Skeletal muscle tissue (tissue), 4 donors: Measurements from ENCODE around the gene GCKR. TPM values are rescaled to one million over a fixed set of nuclear protein-coding genes. Genes with fewer than 3 reads are reported as not detected.
A peak's percentile ranks its signal among the peaks of the same experiment; 100 is the strongest.

Experiments
- H3K27ac ChIP-seq: one replicate; pipeline ENCODE4 v1.7.0; 2013; ENCODE audit warnings: mild to moderate bottlenecking, low read depth, low read length, inconsistent platforms
- H3K27me3 ChIP-seq, 3 donors: one replicate each; pipeline ENCODE4 v1.7.0; 2013; ENCODE audit warnings: low read length in 3 of 3; ENCODE audit not compliant: control insufficient read depth in 3 of 3, insufficient read depth in 3 of 3
- H3K36me3 ChIP-seq, 3 donors: one replicate each; pipeline ENCODE4 v1.7.0; 2013; ENCODE audit warnings: low read length in 3 of 3; ENCODE audit not compliant: control insufficient read depth in 3 of 3, insufficient read depth in 3 of 3
- H3K4me1 ChIP-seq, 3 donors: one replicate each; pipeline ENCODE4 v1.7.0; 2013; ENCODE audit warnings: low read length in 3 of 3, mild to moderate bottlenecking in 3 of 3; ENCODE audit not compliant: control insufficient read depth in 3 of 3, insufficient read depth in 3 of 3
- H3K4me3 ChIP-seq, 3 donors: one replicate each; pipeline ENCODE4 v1.7.0; 2013; ENCODE audit warnings: low read length in 3 of 3
- H3K9ac ChIP-seq, 3 donors: one replicate each; pipeline ENCODE4 v1.7.0; 2013; ENCODE audit warnings: low read length in 3 of 3, mild to moderate bottlenecking in 3 of 3, moderate library complexity in 2 of 3, low read depth in 1 of 3
- H3K9me3 ChIP-seq, 3 donors: one replicate each; pipeline ENCODE4 v1.7.0; 2013; ENCODE audit warnings: low read length in 3 of 3; ENCODE audit not compliant: control insufficient read depth in 3 of 3
- total RNA-seq: library from RNA; depleted of rRNA; stranded (reverse); fragments of >200 nt; gene quantifications from one replicate; pipeline ENCODE4 v1.2.3, GENCODE V29; 2014
- donor health status: Osteomylitis.

The GCKR gene
- total RNA-seq, 1 donor from 2014 or later = not detected

DNA sequence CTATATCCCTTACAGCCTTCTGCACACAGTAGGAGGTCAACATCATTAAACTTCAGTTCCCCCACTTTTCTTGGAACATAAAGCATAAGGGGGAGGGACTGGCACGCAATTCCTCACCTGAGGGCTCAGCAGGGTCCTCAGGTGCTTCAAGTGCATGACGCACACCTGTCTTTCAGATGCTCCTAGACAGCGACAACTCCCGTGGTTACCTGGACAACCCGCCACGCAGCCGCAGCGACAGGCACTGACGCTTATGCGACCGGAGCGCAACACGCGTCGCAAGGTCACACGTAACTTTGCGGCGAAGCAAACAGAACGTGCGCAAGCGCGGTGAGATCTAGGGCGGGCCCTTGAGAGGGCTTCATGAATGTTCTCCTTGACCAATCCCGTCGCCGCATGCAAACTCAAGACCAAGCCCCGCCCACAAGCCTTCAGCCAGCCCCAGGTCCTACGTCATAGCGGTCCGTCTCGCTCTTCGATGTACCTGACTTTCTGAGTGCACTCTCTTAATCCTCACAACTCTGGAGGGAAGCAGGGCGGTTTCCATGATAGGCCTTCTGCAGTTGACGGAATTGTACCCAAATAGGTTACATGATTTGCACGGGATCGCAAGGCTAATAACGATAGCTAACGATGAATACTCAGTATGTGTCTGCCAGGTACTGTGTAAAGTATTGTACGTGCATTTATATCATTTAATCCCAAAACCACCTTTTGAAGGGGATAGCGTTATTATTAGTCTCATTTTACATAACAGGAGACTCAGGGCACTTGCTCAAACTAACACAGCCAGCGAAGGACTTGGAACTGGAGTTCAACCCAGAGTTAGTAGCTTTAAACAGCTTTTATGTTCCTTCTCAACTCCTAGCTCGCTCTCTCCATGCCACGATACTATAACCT, 6.9 kb upstream of the GCKR start, which contains the start of gene IFT172:
TSS of gene IFT172 (minus strand) at position 246 of the 900 bp plus-strand sequence. CDS start at position 156, 90 bp downstream.
- Histone ChIP-seq H3K9ac (peak within 1 kb of the TSS; percentile 64 to 87 (median 82)), H3K4me3 (peak within 1 kb of the TSS; percentile 87 to 100 (median 98)), H3K27ac (peak within 1 kb of the TSS; percentile 54), H3K36me3 (peaks cover 0 to 8% (median 7%) of the 10 kb centered on the region in 3 donors), H3K27me3 (peaks cover 0 to 12% (median 6%) of the 10 kb centered on the region in 3 donors), H3K4me1 (peaks cover 18 to 24% (median 22%) of the 10 kb centered on the region in 3 donors), H3K9me3 (no peaks in the 10 kb centered on the region)

DNA sequence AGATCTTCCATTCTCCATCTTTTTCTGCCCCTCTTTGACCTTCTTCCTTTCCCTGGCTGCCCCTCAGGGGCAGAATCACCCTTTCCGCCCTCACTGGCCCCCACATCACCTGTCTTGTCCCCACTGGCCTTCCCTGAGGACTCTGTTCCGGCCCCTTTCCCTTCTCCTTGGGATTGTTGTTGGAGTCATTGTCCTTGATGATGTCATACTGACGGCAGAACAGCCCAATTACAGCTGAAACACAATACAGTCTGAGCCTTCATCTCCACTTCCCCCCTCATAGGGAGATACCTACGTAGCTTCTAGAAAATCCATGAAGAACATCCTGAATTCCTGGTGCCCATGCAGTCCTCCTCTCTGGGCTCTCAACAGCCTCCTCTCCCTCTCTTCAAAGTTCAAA, 4.1 kb upstream of the GCKR start:
- no peaks in the 10 kb centered on the region for H3K36me3 ChIP-seq
- peaks cover 22 to 27% (median 25%) of the 10 kb centered on the region in 3 donors for H3K4me1 ChIP-seq
- H3K9me3 ChIP-seq = no peaks in the 10 kb centered on the region
- H3K27ac ChIP-seq = no peak overlapping the region
- no peak overlapping the region for H3K4me3 ChIP-seq
- H3K27me3 ChIP-seq = peaks cover 11 to 26% (median 23%) of the 10 kb centered on the region in 3 donors
- no peak overlapping the region for H3K9ac ChIP-seq

DNA sequence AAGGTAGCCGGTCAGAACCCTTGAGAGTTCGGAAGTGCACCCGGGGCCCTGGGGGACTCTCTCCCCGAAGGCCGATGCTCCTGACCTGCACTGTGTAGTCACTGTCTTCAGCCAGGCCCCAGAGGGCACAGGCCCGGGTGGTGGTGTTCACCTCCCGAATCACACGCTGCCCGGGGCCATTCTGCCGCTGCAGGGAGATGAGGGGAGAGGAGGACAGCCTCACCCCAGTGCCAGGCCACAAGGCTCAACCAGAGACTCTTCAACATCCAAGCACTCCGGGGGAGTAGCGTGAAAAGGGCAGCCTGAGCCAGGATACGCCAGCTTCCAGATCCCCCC, 2.7 kb upstream of the GCKR start:
- peak overlapping the region in 2 of 3 donors; percentile 68 to 76 for H3K9ac ChIP-seq

DNA sequence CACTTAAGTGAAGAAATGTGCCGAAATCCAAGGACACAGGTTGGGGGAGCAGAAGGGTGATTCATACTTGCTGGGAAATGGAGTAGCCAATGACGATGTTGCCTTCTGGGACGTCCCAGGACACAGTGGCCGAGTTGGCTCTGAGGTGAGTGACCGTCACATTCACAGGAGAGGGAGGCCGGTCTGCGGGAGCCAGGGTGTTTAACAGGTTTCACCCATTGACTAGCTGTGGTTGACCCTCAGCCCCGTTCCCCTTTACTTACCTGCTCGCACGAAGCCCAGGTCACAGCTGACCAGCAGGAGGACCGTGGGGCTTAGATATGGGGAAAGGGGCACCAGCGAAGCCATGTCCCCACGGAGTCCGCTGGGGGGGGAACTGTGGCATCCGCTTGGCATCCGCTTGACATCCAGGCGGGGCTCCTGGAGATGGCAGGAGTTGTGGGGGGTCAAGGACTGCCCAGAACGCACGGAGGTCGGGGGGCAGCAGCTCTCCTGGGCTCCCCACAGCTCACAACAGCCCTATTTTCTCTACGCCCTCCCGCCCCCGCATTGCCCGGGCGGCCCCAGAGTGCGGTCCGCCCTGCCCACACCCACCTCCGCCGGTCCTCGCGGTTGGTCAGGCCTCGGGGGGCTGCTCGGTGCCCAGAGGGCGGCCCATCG, 2.2 kb upstream of the GCKR start:
- H3K36me3 ChIP-seq = no peaks in the 10 kb centered on the region
- H3K27me3 ChIP-seq = peaks cover 11 to 26% (median 23%) of the 10 kb centered on the region in 3 donors
- H3K9me3 ChIP-seq = no peaks in the 10 kb centered on the region
- peak overlapping the region in 2 of 3 donors; percentile 68 to 76 for H3K9ac ChIP-seq
- peaks cover 10 to 20% (median 19%) of the 10 kb centered on the region in 3 donors for H3K4me1 ChIP-seq
- no peak overlapping the region for H3K27ac ChIP-seq
- peak overlapping the region; percentile 62 to 72 (median 64) for H3K4me3 ChIP-seq

More for the DNA sequence above, 2.7 kb upstream of the GCKR start:
- H3K4me3 ChIP-seq = peak overlapping the region; percentile 62 to 72 (median 64)
- H3K27ac ChIP-seq = no peak overlapping the region
- no peaks in the 10 kb centered on the region for H3K36me3 ChIP-seq
- H3K4me1 ChIP-seq = peaks cover 15 to 25% (median 24%) of the 10 kb centered on the region in 3 donors
- no peaks in the 10 kb centered on the region for H3K9me3 ChIP-seq
- peaks cover 11 to 26% (median 23%) of the 10 kb centered on the region in 3 donors for H3K27me3 ChIP-seq

DNA sequence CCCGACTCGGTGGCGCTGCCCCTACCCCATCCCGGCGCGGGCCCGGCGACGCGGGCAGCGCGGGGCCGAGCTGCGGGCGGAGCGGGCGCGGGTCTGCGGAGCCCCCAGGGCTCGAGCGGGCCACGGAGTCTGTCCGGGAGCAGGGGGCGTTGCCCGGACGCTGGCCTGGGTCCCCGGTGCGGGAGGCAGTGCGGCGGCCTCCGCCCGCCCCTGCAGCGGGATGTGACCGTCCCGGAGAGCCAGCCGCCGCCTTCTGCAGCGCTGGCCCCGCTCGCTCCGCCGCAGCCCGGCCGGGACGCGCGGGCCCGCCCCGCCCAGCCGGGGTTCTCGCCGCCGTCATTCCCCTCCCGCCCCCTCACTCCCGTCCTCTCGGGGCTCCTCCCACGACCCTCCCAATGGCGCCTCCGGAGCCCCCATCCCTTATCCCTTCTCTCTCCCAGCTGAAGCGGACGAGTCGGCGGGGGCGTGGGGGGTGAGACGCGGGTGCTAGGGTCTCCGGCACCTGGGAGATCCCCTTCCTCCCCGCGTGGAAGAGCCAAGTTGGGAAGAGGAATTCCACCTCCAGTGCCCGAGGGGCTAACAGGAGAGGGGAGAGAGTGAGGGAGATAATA, 1.6 kb upstream of the GCKR start, which contains the start of gene FNDC4:
TSS of gene FNDC4 (minus strand) at position 257 of the 611 bp plus-strand sequence. CDS start 521 bp downstream, outside the sequence.
- H3K9me3 ChIP-seq = no peaks in the 10 kb centered on the region
- no peaks in the 10 kb centered on the region for H3K36me3 ChIP-seq
- H3K9ac ChIP-seq = peak within 1 kb of the TSS; percentile 45 to 76 (median 68)
- H3K4me1 ChIP-seq = peaks cover 7 to 15% (median 15%) of the 10 kb centered on the region in 3 donors
- H3K27me3 ChIP-seq = peaks cover 11 to 26% (median 23%) of the 10 kb centered on the region in 3 donors
- peak within 1 kb of the TSS; percentile 62 to 72 (median 64) for H3K4me3 ChIP-seq
- no peak within 1 kb of the TSS for H3K27ac ChIP-seq

DNA sequence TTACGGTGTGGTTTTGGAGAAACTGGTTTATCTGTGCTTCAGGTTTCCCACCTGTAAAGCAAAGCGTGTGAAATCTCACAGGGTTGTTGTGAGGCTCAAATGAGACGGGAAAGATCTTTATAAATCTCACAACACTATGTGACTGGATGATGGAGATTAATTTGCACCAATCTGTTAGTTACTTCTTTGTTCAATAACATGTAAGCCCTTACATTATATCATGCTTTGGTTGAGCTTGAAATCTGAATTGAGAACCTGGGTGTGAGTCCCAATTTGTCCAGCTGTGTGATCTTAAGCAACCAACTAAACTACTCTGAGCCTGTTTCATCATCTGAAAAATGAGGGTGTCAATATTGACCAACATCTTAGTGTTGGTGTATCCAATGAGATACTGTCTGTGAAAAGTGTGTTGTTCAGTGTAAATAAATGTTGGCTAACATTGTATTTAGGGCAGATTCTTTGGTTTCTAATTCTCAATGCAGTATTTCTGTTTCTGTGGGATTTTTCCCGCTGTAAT, 741 bp upstream of the GCKR start:
- no peak overlapping the region for H3K27ac ChIP-seq
- H3K4me1 ChIP-seq = peaks cover 4 to 13% (median 13%) of the 10 kb centered on the region in 3 donors
- no peak overlapping the region for H3K9ac ChIP-seq
- peaks cover 11 to 26% (median 23%) of the 10 kb centered on the region in 3 donors for H3K27me3 ChIP-seq
- H3K9me3 ChIP-seq = no peaks in the 10 kb centered on the region
- H3K4me3 ChIP-seq = no peak overlapping the region
- H3K36me3 ChIP-seq = no peaks in the 10 kb centered on the region

DNA sequence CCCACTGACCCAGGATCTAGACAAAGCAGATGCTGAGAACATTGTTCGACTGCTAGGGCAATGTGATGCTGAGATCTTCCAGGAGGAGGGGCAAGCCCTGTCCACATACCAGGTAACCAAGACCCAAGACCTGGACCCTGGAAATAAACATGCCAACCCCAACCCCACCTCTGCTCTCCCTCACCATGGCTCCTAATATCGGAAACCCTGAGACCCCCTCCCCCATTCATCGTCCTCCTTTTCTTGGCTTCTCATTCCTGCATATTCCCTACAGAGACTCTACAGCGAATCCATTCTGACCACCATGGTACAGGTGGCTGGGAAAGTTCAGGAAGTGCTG, 619 bp downstream of the GCKR start:
- H3K36me3 ChIP-seq = no peaks in the 10 kb centered on the region
- no peak overlapping the region for H3K27ac ChIP-seq
- H3K4me1 ChIP-seq = peaks cover 4 to 13% (median 13%) of the 10 kb centered on the region in 3 donors
- no peak overlapping the region for H3K4me3 ChIP-seq
- H3K9ac ChIP-seq = no peak overlapping the region
- peaks cover 11 to 26% (median 23%) of the 10 kb centered on the region in 3 donors for H3K27me3 ChIP-seq
- no peaks in the 10 kb centered on the region for H3K9me3 ChIP-seq

DNA sequence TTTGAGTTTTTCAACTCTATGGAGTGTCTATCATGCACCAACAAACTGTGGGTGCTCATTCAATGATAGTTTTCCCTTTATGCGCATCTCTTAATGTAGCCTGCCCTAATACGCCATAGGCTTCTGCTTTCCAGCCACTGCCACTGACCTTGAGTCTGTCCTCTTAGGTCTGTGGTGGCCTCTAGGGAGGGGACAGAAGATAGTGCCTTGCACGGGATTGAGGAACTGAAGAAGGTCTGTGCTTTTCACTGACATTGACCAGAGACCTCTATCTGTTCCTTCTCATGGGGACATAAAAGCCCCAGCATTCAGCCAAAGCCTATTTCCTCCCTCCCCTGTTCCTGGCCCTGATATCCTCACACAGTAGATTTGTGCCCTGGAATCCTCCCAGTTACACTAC, 2.3 kb downstream of the GCKR start:
- Histone ChIP-seq H3K4me3 (no peak overlapping the region), H3K9me3 (no peaks in the 10 kb centered on the region), H3K9ac (no peak overlapping the region), H3K27ac (no peak overlapping the region), H3K4me1 (peaks cover 4 to 13% (median 11%) of the 10 kb centered on the region in 3 donors), H3K27me3 (peaks cover 11 to 23% (median 22%) of the 10 kb centered on the region in 3 donors), H3K36me3 (no peaks in the 10 kb centered on the region)

DNA sequence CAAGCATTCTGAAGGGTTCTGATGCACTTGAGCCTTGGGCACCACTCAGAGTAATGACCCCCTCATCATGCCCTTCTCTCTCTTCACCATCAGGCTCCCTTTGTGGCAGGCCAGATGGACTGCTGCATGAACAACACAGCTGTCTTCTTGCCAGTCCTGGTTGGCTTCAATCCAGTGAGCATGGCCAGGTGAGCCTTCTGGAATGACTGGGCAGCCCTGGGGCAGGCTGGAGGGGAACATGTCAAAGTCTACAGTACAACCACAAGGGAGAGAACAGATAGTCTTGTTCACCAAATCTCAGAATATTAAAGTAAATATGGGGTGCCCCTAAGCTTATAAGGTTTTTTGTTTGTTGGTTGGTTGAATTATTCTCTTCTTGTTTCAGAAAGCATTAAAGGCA, 4.4 kb downstream of the GCKR start:
- Histone ChIP-seq H3K27ac (no peak overlapping the region), H3K36me3 (no peaks in the 10 kb centered on the region), H3K9ac (no peak overlapping the region), H3K27me3 (peaks cover 11 to 14% (median 12%) of the 10 kb centered on the region in 3 donors), H3K4me3 (no peak overlapping the region), H3K4me1 (peaks cover 0 to 4% (median 0%) of the 10 kb centered on the region in 3 donors), H3K9me3 (no peaks in the 10 kb centered on the region)
